H9 (cell line): Measurements from ENCODE around the gene NR3C2. TPM values are rescaled to one million over a fixed set of nuclear protein-coding genes. Genes with fewer than 3 reads are reported as not detected.

ENCODE experiments used
- DNase-seq: peaks from one replicate; pipeline ENCODE4 v3.0.0-alpha.2; 2017
- H2AFZ ChIP-seq: one replicate; pipeline ENCODE4 v1.6.1; 2013; ENCODE audit warnings: mild to moderate bottlenecking, low read length, control low read depth, moderate library complexity
- H2AK5ac ChIP-seq: 2 replicates; pipeline ENCODE4 v1.6.1; 2013; ENCODE audit warnings: low read length, control low read depth, mixed read lengths; ENCODE audit not compliant: insufficient read length
- H2BK120ac ChIP-seq: one replicate; pipeline ENCODE4 v1.6.1; 2013; ENCODE audit warnings: low read depth, mild to moderate bottlenecking, low read length, control low read depth, inconsistent platforms; ENCODE audit not compliant: poor library complexity, severe bottlenecking
- H2BK12ac ChIP-seq: 2 replicates; pipeline ENCODE4 v1.6.1; 2013; ENCODE audit warnings: low read length, control low read depth, mixed read lengths, low read depth; ENCODE audit not compliant: insufficient read length
- H2BK15ac ChIP-seq: 2 replicates; pipeline ENCODE4 v1.6.1; 2013; ENCODE audit warnings: low read depth, low read length, control low read depth
- H2BK20ac ChIP-seq: one replicate; pipeline ENCODE4 v1.6.1; 2013; ENCODE audit warnings: low read depth, mild to moderate bottlenecking, low read length, control low read depth, inconsistent platforms; ENCODE audit not compliant: poor library complexity, severe bottlenecking
- H2BK5ac ChIP-seq: 2 replicates; pipeline ENCODE4 v1.6.1; 2013; ENCODE audit warnings: low read length, control low read depth, mixed read lengths; ENCODE audit not compliant: insufficient read length
- H3K14ac ChIP-seq: 2 replicates; pipeline ENCODE4 v1.6.1; 2013; ENCODE audit warnings: low read length, control low read depth; ENCODE audit not compliant: insufficient read depth
- H3K18ac ChIP-seq: 2 replicates; pipeline ENCODE4 v1.6.1; 2013; ENCODE audit warnings: low read depth, mild to moderate bottlenecking, mixed read lengths, low read length, control low read depth; ENCODE audit not compliant: insufficient read length
- H3K23ac ChIP-seq: 2 replicates; pipeline ENCODE4 v1.6.1; 2013; ENCODE audit warnings: low read length, control low read depth, mixed read lengths, low read depth; ENCODE audit not compliant: insufficient read length
- H3K23me2 ChIP-seq: 2 replicates; pipeline ENCODE4 v1.6.1; 2013; ENCODE audit warnings: low read depth, mild to moderate bottlenecking, mixed read lengths, low read length, control low read depth; ENCODE audit not compliant: insufficient read length, poor library complexity, severe bottlenecking
- H3K27ac ChIP-seq: 2 replicates; pipeline ENCODE4 v1.5.1; 2013; ENCODE audit warnings: low read length, control low read depth, mixed read lengths, low read depth; ENCODE audit not compliant: insufficient read length
- H3K27me3 ChIP-seq: 2 replicates; pipeline ENCODE4 v1.6.1; 2013; ENCODE audit warnings: low read length, control low read depth, inconsistent platforms; ENCODE audit not compliant: insufficient read depth
- H3K4ac ChIP-seq: 2 replicates; pipeline ENCODE4 v1.6.1; 2013; ENCODE audit warnings: low read depth, mild to moderate bottlenecking, control low read depth, inconsistent platforms, low read length, moderate library complexity
- H3K4me1 ChIP-seq: 2 replicates; pipeline ENCODE4 v1.6.1; 2013; ENCODE audit warnings: low read length, control low read depth, inconsistent platforms; ENCODE audit not compliant: insufficient read depth
- H3K4me2 ChIP-seq: 2 replicates; pipeline ENCODE4 v1.6.1; 2013; ENCODE audit warnings: low read length, control low read depth, mixed read lengths; ENCODE audit not compliant: insufficient read length, insufficient read depth
- H3K56ac ChIP-seq: 2 replicates; pipeline ENCODE4 v1.6.1; 2013; ENCODE audit warnings: low read depth, mild to moderate bottlenecking, mixed read lengths, low read length, control low read depth; ENCODE audit not compliant: insufficient read length
- H3K79me1 ChIP-seq: 2 replicates; pipeline ENCODE4 v1.6.1; 2013; ENCODE audit warnings: low read depth, mild to moderate bottlenecking, moderate library complexity, low read length, control low read depth, inconsistent platforms; ENCODE audit not compliant: insufficient read depth, poor library complexity, severe bottlenecking
- H3K79me2 ChIP-seq: 2 replicates; pipeline ENCODE4 v1.6.1; 2013; ENCODE audit warnings: low read length, control low read depth, inconsistent platforms; ENCODE audit not compliant: insufficient read depth
- H3K9ac ChIP-seq: 2 replicates; pipeline ENCODE4 v1.6.1; 2013; ENCODE audit warnings: low read length, control low read depth, mixed read lengths; ENCODE audit not compliant: insufficient read length; ENCODE audit errors: extremely low read depth
- H3K9me3 ChIP-seq: one replicate; pipeline ENCODE4 v1.6.1; 2013; ENCODE audit warnings: low read depth, low read length, inconsistent platforms; ENCODE audit not compliant: control insufficient read depth
- H3T11ph ChIP-seq: one replicate; pipeline ENCODE4 v1.6.1; 2013; ENCODE audit warnings: mild to moderate bottlenecking, low read length, control low read depth, inconsistent platforms
- H4K20me1 ChIP-seq: one replicate; pipeline ENCODE4 v1.6.1; 2013; ENCODE audit not compliant: control insufficient read depth, insufficient read length, insufficient read depth
- H4K5ac ChIP-seq: 2 replicates; pipeline ENCODE4 v1.6.1; 2013; ENCODE audit warnings: low read depth, mild to moderate bottlenecking, mixed read lengths, low read length, control low read depth; ENCODE audit not compliant: insufficient read length
- H4K8ac ChIP-seq: replicated peaks from 2 replicates; pipeline ENCODE4 v1.6.1; 2013; ENCODE audit warnings: low read length, control low read depth, mixed read lengths, low read depth; ENCODE audit not compliant: insufficient read length
- H4K91ac ChIP-seq: 2 replicates; pipeline ENCODE4 v1.6.1; 2013; ENCODE audit warnings: low read depth, mild to moderate bottlenecking, moderate library complexity, mixed read lengths, low read length, control low read depth; ENCODE audit not compliant: insufficient read length
- H3K27ac Mint-ChIP-seq, 3 experiments: 2 replicates in 2 of 3; 3 replicates in 1 of 3; pipeline ENCODE4 v1.8.0; 2020 to 2021; ENCODE audit warnings: mixed read lengths in 3 of 3, mild to moderate bottlenecking in 1 of 3, moderate library complexity in 1 of 3
- H3K27me3 Mint-ChIP-seq: 2 replicates; pipeline ENCODE4 v1.8.0; 2021; ENCODE audit warnings: low read depth, mild to moderate bottlenecking, moderate library complexity, mixed read lengths
- H3K36me3 Mint-ChIP-seq, 3 experiments: 2 replicates in 2 of 3; 3 replicates in 1 of 3; pipeline ENCODE4 v1.8.0; 2020 to 2021; ENCODE audit warnings: low read depth in 3 of 3, mixed read lengths in 3 of 3; ENCODE audit not compliant: insufficient read depth in 1 of 3
- H3K4me1 Mint-ChIP-seq, 2 experiments: 2 replicates each; pipeline ENCODE4 v1.8.0; 2020; ENCODE audit warnings: mixed read lengths in 2 of 2
- H3K4me3 Mint-ChIP-seq, 2 experiments: 2 replicates in 1 of 2; 3 replicates in 1 of 2; pipeline ENCODE4 v1.8.0; 2020 to 2021; ENCODE audit warnings: mild to moderate bottlenecking in 2 of 2, mixed read lengths in 2 of 2, moderate library complexity in 1 of 2
- H3K9me3 Mint-ChIP-seq, 2 experiments: 2 replicates in 1 of 2; 3 replicates in 1 of 2; pipeline ENCODE4 v1.8.0; 2020; ENCODE audit warnings: mild to moderate bottlenecking in 2 of 2, mixed read lengths in 2 of 2, moderate library complexity in 1 of 2
- CTCF ChIP-seq: fragments of 200-600 bp; sonication (generic); conservative IDR thresholded peaks from 3 replicates; pipeline ENCODE4 v1.8.0; 2021; ENCODE audit warnings: antibody characterized with exemption, mild to moderate bottlenecking
- WGBS: extraction: QIAGEN DNeasy Blood & Tissue Kit; methylation state at CpG from one replicate; pipeline ENCODE4 v1.1.7; 2013; ENCODE audit warnings: missing lambda C conversion rate, low lambda C conversion rate, mixed read lengths; ENCODE audit not compliant: insufficient read length; ENCODE audit errors: extremely low coverage; 5-methylcytosine and 5-hydroxymethylcytosine counted together
- total RNA-seq: library from RNA; stranded (reverse); gene quantifications from 2 replicates; pipeline ENCODE4 v1.2.1, GENCODE V29; 2021

The NR3C2 gene
- total RNA-seq, 1 experiment from 2014 or later: 1.4 TPM

GRCh38 chr4:148438047-148438446 is 4.2 kb downstream of the NR3C2 start:
- no peaks in the 10 kb centered on the region for H3K36me3 Mint-ChIP-seq
- no peak overlapping the region for H3K4me2 ChIP-seq
- no peak overlapping the region for H3K14ac ChIP-seq
- H3K27ac Mint-ChIP-seq: no peak overlapping the region; a peak in 1 of 7 replicates
- H4K91ac ChIP-seq: no peak overlapping the region
- H3K4me1 ChIP-seq: no peaks in the 10 kb centered on the region; the same call in 1 of the 2 replicates
- H4K8ac ChIP-seq: no peak overlapping the region
- H3K18ac ChIP-seq: no peak overlapping the region
- no peak overlapping the region for H4K5ac ChIP-seq
- H2BK120ac ChIP-seq: no peak overlapping the region
- no peaks in the 10 kb centered on the region for H3K79me1 ChIP-seq
- H3K56ac ChIP-seq: no peak overlapping the region
- H3K79me2 ChIP-seq: no peaks in the 10 kb centered on the region
- TF ChIP-seq CTCF: peak; percentile 30; the same call in 1 of the 3 replicates
- no peak overlapping the region for H2BK5ac ChIP-seq
- no peak overlapping the region for H3T11ph ChIP-seq
- H3K27me3 Mint-ChIP-seq: peaks cover 25% of the 10 kb centered on the region
- peaks cover 21 to 23% of the 10 kb centered on the region in 2 experiments for H3K4me1 Mint-ChIP-seq
- H3K9me3 Mint-ChIP-seq: no peaks in the 10 kb centered on the region
- H3K23me2 ChIP-seq: peaks cover 13% of the 10 kb centered on the region
- H3K23ac ChIP-seq: no peak overlapping the region
- no peaks in the 10 kb centered on the region for H4K20me1 ChIP-seq
- no peak overlapping the region for H3K4me3 Mint-ChIP-seq
- no CpG with 5 or more reads among the region's 2 CpGs for WGBS
- no peaks in the 10 kb centered on the region for H3K9me3 ChIP-seq
- H2AK5ac ChIP-seq: no peak overlapping the region
- H3K4ac ChIP-seq: no peak overlapping the region
- no peak overlapping the region for H2BK12ac ChIP-seq
- H3K27me3 ChIP-seq: peaks cover 3% of the 10 kb centered on the region; the same call in 1 of the 2 replicates
- H2BK15ac ChIP-seq: no peak overlapping the region
- no peak overlapping the region for H3K27ac ChIP-seq
- no peak overlapping the region for H2AFZ ChIP-seq
- H2BK20ac ChIP-seq: no peak overlapping the region
- DNase-seq: no peak
- H3K9ac ChIP-seq: no peak overlapping the region
